GDM1 (cell line): ENCODE data around the gene EPAS1.

Source experiments
- DNase-seq: peaks from one replicate; lab custom pipeline; 2025; lab: John Stamatoyannopoulos, UW

EPAS1 gene

GRCh38 chr2:46340740-46341420 lies 43.7 kb downstream of the EPAS1 start:
- DNase-seq, result no peak

- no peak for DNase-seq
These were observed 45.5 kb downstream of the EPAS1 start for GRCh38 chr2:46342566-46343315.

GRCh38 chr2:46344706-46345105 lies 47.5 kb downstream of the EPAS1 start:
- DNase-seq, result no peak

- DNase-seq, result no peak
These were observed 48.6 kb downstream of the EPAS1 start for GRCh38 chr2:46345775-46346174.

GRCh38 chr2:46346719-46347118 lies 49.5 kb downstream of the EPAS1 start:
- DNase-seq, result no peak

GRCh38 chr2:46347648-46348280 lies 50.6 kb downstream of the EPAS1 start:
- no peak for DNase-seq

- DNase-seq, result no peak
These were observed 51.9 kb downstream of the EPAS1 start for GRCh38 chr2:46349115-46349547.

- DNase-seq, result no peak
These were observed 53.0 kb downstream of the EPAS1 start for GRCh38 chr2:46350029-46350689.

- no peak for DNase-seq
These were observed 54.0 kb downstream of the EPAS1 start for GRCh38 chr2:46351098-46351749.

GRCh38 chr2:46351750-46352138 lies 54.5 kb downstream of the EPAS1 start:
- no peak for DNase-seq

GRCh38 chr2:46352621-46353020 lies 55.4 kb downstream of the EPAS1 start:
- DNase-seq, result no peak

- no peak for DNase-seq
These were observed 56.3 kb downstream of the EPAS1 start for GRCh38 chr2:46353509-46353908.

GRCh38 chr2:46355756-46356155 lies 58.5 kb downstream of the EPAS1 start:
- no peak for DNase-seq

GRCh38 chr2:46356991-46357390 lies 59.8 kb downstream of the EPAS1 start:
- DNase-seq, result no peak

GRCh38 chr2:46358713-46359112 lies 61.5 kb downstream of the EPAS1 start:
- DNase-seq, result no peak

- no peak for DNase-seq
These were observed 63.1 kb downstream of the EPAS1 start for GRCh38 chr2:46360303-46360702.

GRCh38 chr2:46361920-46362666 lies 64.9 kb downstream of the EPAS1 start:
- DNase-seq, result no peak

GRCh38 chr2:46362667-46363012 lies 65.4 kb downstream of the EPAS1 start:
- no peak for DNase-seq

- DNase-seq, result no peak
These were observed 66.4 kb downstream of the EPAS1 start for GRCh38 chr2:46363535-46364170.

- no peak for DNase-seq
These were observed 67.7 kb downstream of the EPAS1 start for GRCh38 chr2:46364797-46365457.
